Suprapubic skin (tissue), 4 donors: ENCODE measurements around the gene MBD6.

Experiments
- CTCF ChIP-seq, 2 donors: fragments of 200-600 bp in 1 of 2; fragments of 450-650 bp in 1 of 2; sonication (generic) in 1 of 2; IDR thresholded peaks; one replicate each; pipeline ENCODE4 v1.5.1; 2016 to 2019; ENCODE audit warnings: antibody characterized with exemption in 2 of 2, mild to moderate bottlenecking in 1 of 2, moderate library complexity in 1 of 2
- EP300 ChIP-seq: sonication (generic); formaldehyde crosslinking; IDR thresholded peaks from one replicate; pipeline ENCODE4 v1.6.1; 2017; ENCODE audit warnings: antibody characterized with exemption
- POLR2A ChIP-seq, 2 donors: fragments of 450-650 bp; IDR thresholded peaks; one replicate each; pipeline ENCODE4 v1.6.1; 2017; ENCODE audit warnings: antibody characterized with exemption in 2 of 2, mild to moderate bottlenecking in 2 of 2, moderate library complexity in 2 of 2
- POLR2AphosphoS5 ChIP-seq, 3 donors: sonication (generic); formaldehyde crosslinking; IDR thresholded peaks; one replicate each; pipeline ENCODE4 v1.6.1; 2017; ENCODE audit warnings: antibody characterized with exemption in 3 of 3

GRCh38 chr12:57551637-57552305 is 29.1 kb downstream of the MBD6 start:
- TF ChIP-seq CTCF (IDR thresholded peaks at IDR 0.05) (no peak), POLR2A (IDR thresholded peaks at IDR 0.05) (no peak), POLR2AphosphoS5 (IDR thresholded peaks at IDR 0.05) (no peak), EP300 (no peak)
